OCI-LY1 (cell line): Measurements from ENCODE around the gene ARHGAP28.

Experiments
- EZH2 ChIP-seq: fragments of 200-600 bp; sonication (generic), shearing (Covaris generic); IDR thresholded peaks from 2 replicates; pipeline ENCODE4 v1.8.0; 2017; ENCODE audit warnings: borderline replicate concordance, mixed run types, mild to moderate bottlenecking, antibody characterized with exemption, low read length, moderate library complexity, mixed read lengths
- TF ChIP-seq, protein P1 (sequence below): fragments of 200-600 bp; sonication (generic), shearing (Covaris generic); IDR thresholded peaks from 2 replicates; pipeline ENCODE4 v1.5.1; 2017; ENCODE audit warnings: mild to moderate bottlenecking, antibody characterized with exemption, low read length, moderate library complexity, mixed read lengths

DNA sequence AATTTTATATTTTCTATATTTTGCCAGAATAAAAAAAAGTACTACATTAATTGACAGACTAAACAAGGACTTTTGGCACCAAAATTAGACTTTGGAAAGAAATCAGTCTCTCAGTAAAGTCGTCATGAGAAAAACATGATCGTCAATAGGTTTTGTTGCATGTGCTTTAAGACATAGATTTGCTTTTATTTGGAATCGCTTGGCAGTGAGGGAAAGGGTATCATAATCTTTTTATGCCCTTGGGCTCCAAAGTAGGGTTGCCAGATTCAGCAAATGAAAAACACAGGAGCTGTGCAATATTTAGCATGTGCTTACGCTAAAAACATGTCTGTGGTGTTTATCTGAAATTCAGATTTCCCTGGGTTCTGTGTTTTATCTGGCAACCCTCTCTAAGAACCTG, 210.5 kb downstream of the ARHGAP28 start:
- TF ChIP-seq, protein P1, sequence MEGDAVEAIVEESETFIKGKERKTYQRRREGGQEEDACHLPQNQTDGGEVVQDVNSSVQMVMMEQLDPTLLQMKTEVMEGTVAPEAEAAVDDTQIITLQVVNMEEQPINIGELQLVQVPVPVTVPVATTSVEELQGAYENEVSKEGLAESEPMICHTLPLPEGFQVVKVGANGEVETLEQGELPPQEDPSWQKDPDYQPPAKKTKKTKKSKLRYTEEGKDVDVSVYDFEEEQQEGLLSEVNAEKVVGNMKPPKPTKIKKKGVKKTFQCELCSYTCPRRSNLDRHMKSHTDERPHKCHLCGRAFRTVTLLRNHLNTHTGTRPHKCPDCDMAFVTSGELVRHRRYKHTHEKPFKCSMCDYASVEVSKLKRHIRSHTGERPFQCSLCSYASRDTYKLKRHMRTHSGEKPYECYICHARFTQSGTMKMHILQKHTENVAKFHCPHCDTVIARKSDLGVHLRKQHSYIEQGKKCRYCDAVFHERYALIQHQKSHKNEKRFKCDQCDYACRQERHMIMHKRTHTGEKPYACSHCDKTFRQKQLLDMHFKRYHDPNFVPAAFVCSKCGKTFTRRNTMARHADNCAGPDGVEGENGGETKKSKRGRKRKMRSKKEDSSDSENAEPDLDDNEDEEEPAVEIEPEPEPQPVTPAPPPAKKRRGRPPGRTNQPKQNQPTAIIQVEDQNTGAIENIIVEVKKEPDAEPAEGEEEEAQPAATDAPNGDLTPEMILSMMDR: no peak
- TF ChIP-seq EZH2: no peak
